HEK293 (cell line): ENCODE measurements around the gene CAPN12.

ENCODE experiments used
- CTCF ChIA-PET: fragments of 350-600 bp; formaldehyde crosslinking; extraction: SDS; loops from one replicate; lab custom pipeline; 2021; ENCODE audit warnings: antibody characterized with exemption; lab: Yijun Ruan, JAX
- POLR2A ChIA-PET: fragments of 300-600 bp; formaldehyde crosslinking; extraction: SDS; loops from one replicate; lab custom pipeline; 2020; ENCODE audit warnings: antibody characterized with exemption, inconsistent platforms; lab: Yijun Ruan, JAX
- H3K27ac ChIP-seq: fragments of 200-500 bp; sonication (Bioruptor generic); 2 replicates; pipeline ENCODE4 v1.5.1; 2014; ENCODE audit warnings: low read depth, low read length, control low read depth, inconsistent platforms; ENCODE audit errors: extremely low read depth
- H3K36me3 ChIP-seq, 2 experiments: fragments of 200-500 bp in 1 of 2; sonication (Bioruptor generic) in 1 of 2; 1 replicate in 1 of 2; 2 replicates in 1 of 2; pipeline ENCODE4 v1.5.1; 2014 to 2017; ENCODE audit warnings: inconsistent platforms in 2 of 2, low read length in 2 of 2; ENCODE audit not compliant: control insufficient read depth in 2 of 2, insufficient read depth in 1 of 2
- H3K4me1 ChIP-seq: fragments of 200-500 bp; sonication (Bioruptor generic); 2 replicates; pipeline ENCODE4 v1.5.1; 2014; ENCODE audit warnings: mild to moderate bottlenecking, low read length, inconsistent platforms; ENCODE audit not compliant: control insufficient read depth, insufficient read depth
- H3K4me3 ChIP-seq: 2 replicates; pipeline ENCODE4 v1.5.1; 2011; ENCODE audit warnings: low read depth, mild to moderate bottlenecking, control low read depth, low read length, moderate library complexity
- H3K9me3 ChIP-seq: fragments of 200-500 bp; sonication (Bioruptor generic); 2 replicates; pipeline ENCODE4 v1.5.1; 2014; ENCODE audit warnings: low read depth, low read length, inconsistent platforms; ENCODE audit not compliant: control insufficient read depth, insufficient read depth
- ATF2 ChIP-seq: fragments of 450-650 bp; formaldehyde crosslinking; IDR thresholded peaks from 2 replicates; pipeline ENCODE4 v1.5.1; 2016; ENCODE audit warnings: missing biosample characterization, missing genetic modification characterization, low read depth
- BCL11B ChIP-seq: fragments of 450-650 bp; formaldehyde crosslinking; IDR thresholded peaks from 2 replicates; pipeline ENCODE4 v1.5.1; 2016; ENCODE audit warnings: low read depth, missing biosample characterization, missing genetic modification characterization
- EGR2 ChIP-seq: fragments of 450-650 bp; formaldehyde crosslinking; IDR thresholded peaks from 2 replicates; pipeline ENCODE4 v1.5.1; 2016; ENCODE audit warnings: low read depth, missing biosample characterization, missing genetic modification characterization
- GLIS1 ChIP-seq: fragments of 450-650 bp; formaldehyde crosslinking; IDR thresholded peaks from 2 replicates; pipeline ENCODE4 v1.5.1; 2016; ENCODE audit warnings: missing biosample characterization, missing genetic modification characterization
- HOXC10 ChIP-seq: sonication (generic); formaldehyde crosslinking; IDR thresholded peaks from 2 replicates; pipeline ENCODE4 v1.8.1; 2023; ENCODE audit warnings: mild to moderate bottlenecking, missing genetic modification reagents
- PRDM10 ChIP-seq: fragments of 450-650 bp; formaldehyde crosslinking; IDR thresholded peaks from 2 replicates; pipeline ENCODE4 v1.5.1; 2016; ENCODE audit warnings: missing biosample characterization, missing genetic modification characterization
- ZFHX2 ChIP-seq: fragments of 450-650 bp; formaldehyde crosslinking; conservative IDR thresholded peaks from 2 replicates; pipeline ENCODE4 v1.5.1; 2016; ENCODE audit warnings: missing biosample characterization, missing genetic modification characterization
- ZFP3 ChIP-seq: fragments of 450-650 bp; formaldehyde crosslinking; IDR thresholded peaks from 2 replicates; pipeline ENCODE4 v1.5.1; 2016; ENCODE audit warnings: low read depth, missing biosample characterization, missing genetic modification characterization
- ZNF16 ChIP-seq: fragments of 450-650 bp; formaldehyde crosslinking; IDR thresholded peaks from 2 replicates; pipeline ENCODE4 v1.5.1; 2016; ENCODE audit warnings: low read depth, missing biosample characterization, missing genetic modification characterization
- ZNF174 ChIP-seq: fragments of 450-650 bp; formaldehyde crosslinking; IDR thresholded peaks from 2 replicates; pipeline ENCODE4 v1.5.0; 2017; ENCODE audit warnings: missing biosample characterization, mild to moderate bottlenecking, missing genetic modification characterization
- ZNF391 ChIP-seq: fragments of 450-650 bp; formaldehyde crosslinking; IDR thresholded peaks from 2 replicates; pipeline ENCODE4 v1.5.1; 2016; ENCODE audit warnings: low read depth, missing biosample characterization, missing genetic modification characterization, borderline replicate concordance
- ZNF473 ChIP-seq: fragments of 450-650 bp; formaldehyde crosslinking; IDR thresholded peaks from 2 replicates; pipeline ENCODE4 v1.5.1; 2017; ENCODE audit warnings: missing biosample characterization, missing genetic modification characterization
- ZNF501 ChIP-seq: fragments of 450-650 bp; formaldehyde crosslinking; IDR thresholded peaks from 2 replicates; pipeline ENCODE4 v1.5.1; 2016; ENCODE audit warnings: missing biosample characterization, missing genetic modification characterization
- ZNF513 ChIP-seq: fragments of 450-650 bp; IDR thresholded peaks from 2 replicates; pipeline ENCODE4 v1.5.1; 2018; ENCODE audit warnings: missing biosample characterization, missing genetic modification characterization
- ZNF645 ChIP-seq: fragments of 450-650 bp; formaldehyde crosslinking; IDR thresholded peaks from 2 replicates; pipeline ENCODE4; 2016; ENCODE audit warnings: missing biosample characterization, missing genetic modification characterization
- ZNF660 ChIP-seq: fragments of 450-650 bp; IDR thresholded peaks from 2 replicates; pipeline ENCODE4 v1.5.1; 2018; ENCODE audit warnings: missing biosample characterization, mild to moderate bottlenecking, missing genetic modification characterization
- ZNF837 ChIP-seq: fragments of 450-650 bp; formaldehyde crosslinking; IDR thresholded peaks from 2 replicates; pipeline ENCODE4 v1.5.1; 2016; ENCODE audit warnings: missing biosample characterization, missing genetic modification characterization
- TF ChIP-seq, protein P1 (sequence below): IDR thresholded peaks from 2 replicates; pipeline ENCODE4 v1.6.1; 2011; ENCODE audit warnings: mild to moderate bottlenecking, low read depth, low read length, borderline replicate concordance
- TF ChIP-seq, protein P2 (sequence below): fragments of 450-650 bp; formaldehyde crosslinking; IDR thresholded peaks from 2 replicates; pipeline ENCODE4 v1.5.1; 2016; ENCODE audit warnings: missing biosample characterization, missing genetic modification characterization

CAPN12 gene

GRCh38 chr19:38699027-38699346 lies 45.3 kb downstream of the CAPN12 start (continued):
- TF ChIP-seq, protein P1, sequence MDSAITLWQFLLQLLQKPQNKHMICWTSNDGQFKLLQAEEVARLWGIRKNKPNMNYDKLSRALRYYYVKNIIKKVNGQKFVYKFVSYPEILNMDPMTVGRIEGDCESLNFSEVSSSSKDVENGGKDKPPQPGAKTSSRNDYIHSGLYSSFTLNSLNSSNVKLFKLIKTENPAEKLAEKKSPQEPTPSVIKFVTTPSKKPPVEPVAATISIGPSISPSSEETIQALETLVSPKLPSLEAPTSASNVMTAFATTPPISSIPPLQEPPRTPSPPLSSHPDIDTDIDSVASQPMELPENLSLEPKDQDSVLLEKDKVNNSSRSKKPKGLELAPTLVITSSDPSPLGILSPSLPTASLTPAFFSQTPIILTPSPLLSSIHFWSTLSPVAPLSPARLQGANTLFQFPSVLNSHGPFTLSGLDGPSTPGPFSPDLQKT, result no peak
- TF ChIP-seq ZNF391 (tag by site-specific recombination) (no peak), ZNF16 (no peak), ZNF473 (no peak), ZNF174 (tag by site-specific recombination) (no peak)

DNA sequence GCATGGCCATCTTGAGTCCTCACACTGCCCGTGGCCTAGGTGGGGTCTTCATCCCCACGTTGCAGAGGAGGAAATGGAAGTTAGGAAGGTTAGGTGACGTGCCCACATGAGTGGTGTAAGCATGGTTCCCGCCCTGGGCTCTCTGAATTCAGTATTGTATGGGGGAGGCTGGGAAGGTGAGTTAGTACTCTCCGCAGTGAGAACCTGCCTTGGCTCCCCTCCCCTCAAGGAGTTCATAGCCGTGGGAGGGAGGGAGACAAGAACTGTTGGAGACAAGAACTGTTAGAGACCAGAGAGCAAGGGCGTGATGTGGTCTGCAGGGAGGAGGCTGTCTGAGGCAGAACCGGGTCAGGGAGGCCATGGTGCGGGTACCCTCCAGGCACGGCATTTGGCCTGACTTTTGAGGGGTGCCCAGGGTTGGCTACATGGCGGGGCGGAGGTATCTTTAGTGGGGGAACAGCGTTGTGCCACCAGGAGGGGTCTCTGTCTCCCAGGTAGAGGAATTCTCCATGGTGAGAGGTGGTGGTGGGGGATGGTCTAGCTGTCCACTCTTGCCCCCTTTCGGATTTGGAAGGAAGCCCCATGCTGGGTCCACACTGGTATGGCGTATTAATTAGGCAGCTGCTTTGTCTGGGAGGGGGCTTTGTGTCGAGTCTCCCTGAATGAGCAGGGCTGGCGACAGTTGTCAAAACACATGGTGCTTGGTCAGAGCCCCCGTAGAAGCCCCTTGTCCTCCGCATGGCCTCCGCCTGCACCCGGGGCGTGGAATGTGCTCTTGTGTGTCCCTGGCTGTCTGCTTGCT lies 45.8 kb downstream of the CAPN12 start:
- Histone ChIP-seq H3K4me3 (no peak overlapping the region), H3K4me1 (no peaks in the 10 kb centered on the region), H3K27ac (peak overlapping the region; percentile 37; the same call in 1 of the 2 replicates), H3K9me3 (no peaks in the 10 kb centered on the region), H3K36me3 (peaks cover 37 to 57% of the 10 kb centered on the region in 2 experiments)
- POLR2A ChIA-PET, result interaction anchor here (1.3 kb wide), 1 partner anchor 50 kb away, joined by 6 read pairs; the partner anchor contains the start of gene ACTN4
- CTCF ChIA-PET, result no interaction called here
- no peak for TF ChIP-seq ZNF513 (tag by site-specific recombination)
- TF ChIP-seq ZFP3 (tag by site-specific recombination), result no peak
- no peak for TF ChIP-seq ZNF645 (tag by site-specific recombination)
- peak; percentile 38; the same call in 1 of the 2 replicates for TF ChIP-seq ZFHX2 (tag by site-specific recombination)
- TF ChIP-seq EGR2 (tag by site-specific recombination), result peak; percentile 65

DNA sequence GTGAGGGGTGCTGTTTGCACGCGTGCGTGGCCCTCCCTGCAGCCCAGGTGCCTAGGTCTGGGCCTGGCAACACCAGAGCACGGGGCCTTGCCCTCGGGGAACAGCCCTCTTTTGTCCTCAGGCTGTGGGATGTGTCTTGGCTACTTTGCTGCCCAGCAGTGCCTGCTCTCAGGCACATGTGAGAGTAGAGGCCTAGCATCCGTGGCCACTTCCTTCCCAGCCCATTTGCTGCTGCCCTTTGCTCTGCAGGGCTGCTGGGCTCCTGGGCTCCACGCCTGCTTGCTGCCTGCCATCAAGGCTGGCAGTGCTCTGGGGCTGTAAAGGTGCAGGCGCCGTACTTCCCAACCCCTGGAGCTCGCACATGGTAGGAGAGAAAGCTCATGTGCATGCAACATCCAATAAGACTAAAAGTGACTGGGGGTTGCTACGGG lies 46.6 kb downstream of the CAPN12 start:
- H3K36me3 ChIP-seq, result peaks cover 30 to 55% of the 10 kb centered on the region in 2 experiments
- ChIA-PET CTCF (no interaction called here), POLR2A (interaction anchor here (1.3 kb wide), 1 partner anchor 50 kb away, joined by 6 read pairs; the partner anchor contains the start of gene ACTN4)
- no peaks in the 10 kb centered on the region for H3K9me3 ChIP-seq
- no peak for TF ChIP-seq ATF2 (tag by site-specific recombination)
- TF ChIP-seq, protein P2, sequence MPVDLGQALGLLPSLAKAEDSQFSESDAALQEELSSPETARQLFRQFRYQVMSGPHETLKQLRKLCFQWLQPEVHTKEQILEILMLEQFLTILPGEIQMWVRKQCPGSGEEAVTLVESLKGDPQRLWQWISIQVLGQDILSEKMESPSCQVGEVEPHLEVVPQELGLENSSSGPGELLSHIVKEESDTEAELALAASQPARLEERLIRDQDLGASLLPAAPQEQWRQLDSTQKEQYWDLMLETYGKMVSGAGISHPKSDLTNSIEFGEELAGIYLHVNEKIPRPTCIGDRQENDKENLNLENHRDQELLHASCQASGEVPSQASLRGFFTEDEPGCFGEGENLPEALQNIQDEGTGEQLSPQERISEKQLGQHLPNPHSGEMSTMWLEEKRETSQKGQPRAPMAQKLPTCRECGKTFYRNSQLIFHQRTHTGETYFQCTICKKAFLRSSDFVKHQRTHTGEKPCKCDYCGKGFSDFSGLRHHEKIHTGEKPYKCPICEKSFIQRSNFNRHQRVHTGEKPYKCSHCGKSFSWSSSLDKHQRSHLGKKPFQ (tag by site-specific recombination), result no peak
- TF ChIP-seq ZNF837, result no peak
- TF ChIP-seq BCL11B (tag by site-specific recombination), result no peak
- no peak for TF ChIP-seq ZNF660 (tag by site-specific recombination)
- no peak for TF ChIP-seq GLIS1 (tag by site-specific recombination)
- no peak for TF ChIP-seq HOXC10
- no peak for TF ChIP-seq PRDM10
- no peak for TF ChIP-seq ZNF501
- H3K27ac ChIP-seq, result peak overlapping the region; percentile 46; the same call in 1 of the 2 replicates
- H3K4me3 ChIP-seq, result no peak overlapping the region
- H3K4me1 ChIP-seq, result peaks cover 6% of the 10 kb centered on the region; the same call in 1 of the 2 replicates
